CD8-positive, alpha-beta memory T cell (primary cell): ENCODE data around the gene FANCL. TPM values are rescaled to one million over a fixed set of nuclear protein-coding genes. Genes with fewer than 3 reads are reported as not detected.
"Not testable (repeated sequence)": the region's sequence is repeated elsewhere in the genome, so short reads cannot be mapped to it uniquely, and the experiment has no call there.

Experiments
- CTCF ChIA-PET: fragments of 350-600 bp; sonication (Branson Sonifier 250); formaldehyde crosslinking; loops from one replicate; lab custom pipeline; 2021; ENCODE audit warnings: antibody characterized with exemption; lab: Charles Lee
- POLR2A ChIA-PET: fragments of 350-600 bp; sonication (Branson Sonifier 250); formaldehyde crosslinking; loops from one replicate; lab custom pipeline; 2021; ENCODE audit warnings: antibody characterized with exemption; lab: Charles Lee
- DNase-seq, 5 donors: peaks; one replicate each; pipeline versions ENCODE4 v3.0.0 to v3.0.0-alpha.2; 2020 to 2022; ENCODE audit warnings: mixed read lengths in 1 of 5
- H3K27ac ChIP-seq: one replicate; pipeline ENCODE4 v1.7.0; 2013; ENCODE audit warnings: low read depth, mild to moderate bottlenecking, low read length, moderate library complexity
- H3K27me3 ChIP-seq: 2 replicates; pipeline ENCODE4 v1.7.0; 2013; ENCODE audit warnings: low read length, mild to moderate bottlenecking; ENCODE audit not compliant: insufficient read depth, poor library complexity, severe bottlenecking
- H3K36me3 ChIP-seq: 2 replicates; pipeline ENCODE4 v1.7.0; 2013; ENCODE audit warnings: mild to moderate bottlenecking, low read length, moderate library complexity; ENCODE audit not compliant: insufficient read depth
- H3K4me1 ChIP-seq: 2 replicates; pipeline ENCODE4 v1.7.0; 2013; ENCODE audit warnings: mild to moderate bottlenecking, low read length, moderate library complexity; ENCODE audit not compliant: insufficient read depth
- H3K4me3 ChIP-seq: 2 replicates; pipeline ENCODE4 v1.7.0; 2013; ENCODE audit warnings: mild to moderate bottlenecking, low read length
- H3K9me3 ChIP-seq: 2 replicates; pipeline ENCODE4 v1.7.0; 2013; ENCODE audit warnings: mild to moderate bottlenecking, low read length
- H3K27ac Mint-ChIP-seq, 8 donors: one replicate each; pipeline ENCODE4 v1.8.0; 2020 to 2021; ENCODE audit warnings: mixed read lengths in 8 of 8, mild to moderate bottlenecking in 6 of 8, inconsistent platforms in 3 of 8, moderate library complexity in 3 of 8
- H3K27me3 Mint-ChIP-seq, 2 donors: one replicate each; pipeline ENCODE4 v1.8.0; 2020 to 2021; ENCODE audit warnings: mixed read lengths in 2 of 2, mild to moderate bottlenecking in 1 of 2, moderate library complexity in 1 of 2
- H3K36me3 Mint-ChIP-seq, 3 donors: one replicate each; pipeline ENCODE4 v1.8.0; 2020 to 2021; ENCODE audit warnings: mixed read lengths in 3 of 3, inconsistent platforms in 1 of 3, mild to moderate bottlenecking in 1 of 3
- H3K4me1 Mint-ChIP-seq, 3 donors: one replicate each; pipeline ENCODE4 v1.8.0; 2020 to 2021; ENCODE audit warnings: mixed read lengths in 3 of 3, inconsistent platforms in 1 of 3, mild to moderate bottlenecking in 1 of 3
- H3K4me3 Mint-ChIP-seq, 7 donors: one replicate each; pipeline ENCODE4 v1.8.0; 2020 to 2021; ENCODE audit warnings: mixed read lengths in 7 of 7, mild to moderate bottlenecking in 6 of 7, moderate library complexity in 4 of 7, inconsistent platforms in 2 of 7
- H3K9me3 Mint-ChIP-seq, 5 donors: one replicate each; pipeline ENCODE4 v1.8.0; 2020 to 2022; ENCODE audit warnings: mixed read lengths in 5 of 5, mild to moderate bottlenecking in 3 of 5, moderate library complexity in 2 of 5, inconsistent platforms in 1 of 5
- polyA plus RNA-seq: library from polyadenylated mRNA; unstranded; fragments of 300-500 nt; fragmentation: Illumina TruSeq; gene quantifications from one replicate; pipeline ENCODE4 v1.2.3, GENCODE V29; 2021
- total RNA-seq, 2 experiments: library from RNA; stranded (reverse); gene quantifications; one replicate each; pipeline ENCODE4 v1.2.3, GENCODE V29; 2021

Gene FANCL
- total and polyA plus RNA-seq, 3 experiments from 2014 or later, result 8.3 to 25.1 (median 22.6) TPM

DNA sequence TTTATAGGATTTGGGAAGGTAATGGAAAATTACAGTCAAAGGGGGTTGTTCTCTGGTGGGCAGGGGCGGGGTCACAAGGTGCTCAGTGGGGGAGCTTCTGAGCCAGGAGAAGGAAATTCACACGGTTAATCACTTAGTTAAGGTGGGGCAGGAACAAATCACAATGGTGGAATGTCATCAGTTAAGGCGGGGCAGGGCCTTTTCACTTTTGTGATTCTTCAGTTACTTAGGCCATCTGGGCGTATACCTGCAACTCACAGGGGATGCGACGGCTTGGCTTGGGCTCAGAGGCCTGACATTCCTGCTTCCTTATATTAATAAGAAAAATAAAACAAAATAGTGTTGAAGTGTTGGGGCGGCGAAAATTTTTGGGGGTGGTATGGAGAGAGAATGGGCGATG lies 127.6 kb downstream of the FANCL start:
- H3K4me3 ChIP-seq, H3K4me1 Mint-ChIP-seq, H3K4me1 ChIP-seq, H3K27me3 ChIP-seq, H3K9me3 ChIP-seq, H3K36me3 ChIP-seq, CTCF ChIA-PET, H3K4me3 Mint-ChIP-seq, H3K27me3 Mint-ChIP-seq, POLR2A ChIA-PET, H3K27ac ChIP-seq, DNase-seq, H3K9me3 Mint-ChIP-seq: not testable (repeated sequence)
- H3K36me3 Mint-ChIP-seq, result peaks cover 5 to 15% (median 12%) of the 10 kb centered on the region in 3 donors
- peak overlapping the region in 2 of 8 donors; percentile 14 to 18 for H3K27ac Mint-ChIP-seq

GRCh38 chr2:58110765-58111164 lies 130.4 kb downstream of the FANCL start:
- Histone ChIP-seq H3K9me3 (no peaks in the 10 kb centered on the region), H3K4me1 (no peaks in the 10 kb centered on the region), H3K27ac (no peak overlapping the region), H3K27me3 (no peaks in the 10 kb centered on the region), H3K36me3 (no peaks in the 10 kb centered on the region), H3K4me3 (no peak overlapping the region)
- peaks cover 6 to 12% (median 12%) of the 10 kb centered on the region in 3 donors for H3K36me3 Mint-ChIP-seq
- H3K9me3 Mint-ChIP-seq, result no peaks in the 10 kb centered on the region
- H3K27ac Mint-ChIP-seq, result no peak overlapping the region
- CTCF ChIA-PET, result no interaction called here
- H3K4me3 Mint-ChIP-seq, result no peak overlapping the region
- POLR2A ChIA-PET, result no interaction called here
- H3K27me3 Mint-ChIP-seq, result peaks cover 0 to 2% of the 10 kb centered on the region in 2 donors
- DNase-seq, result no peak
- peaks cover 5 to 13% (median 6%) of the 10 kb centered on the region in 3 donors for H3K4me1 Mint-ChIP-seq

- POLR2A ChIA-PET, result no interaction called here
- Mint-ChIP-seq H3K27me3 (peaks cover 0 to 2% of the 10 kb centered on the region in 2 donors), H3K4me1 (peaks cover 5 to 13% (median 6%) of the 10 kb centered on the region in 3 donors), H3K9me3 (no peaks in the 10 kb centered on the region), H3K36me3 (peaks cover 8 to 14% (median 12%) of the 10 kb centered on the region in 3 donors), H3K27ac (peak overlapping the region in 1 of 8 donors; percentile 52), H3K4me3 (no peak overlapping the region)
- Histone ChIP-seq H3K9me3 (no peaks in the 10 kb centered on the region), H3K36me3 (no peaks in the 10 kb centered on the region), H3K4me3 (no peak overlapping the region), H3K27ac (no peak overlapping the region), H3K27me3 (no peaks in the 10 kb centered on the region), H3K4me1 (no peaks in the 10 kb centered on the region)
- CTCF ChIA-PET, result no interaction called here
- no peak for DNase-seq
These were observed 131.6 kb downstream of the FANCL start for GRCh38 chr2:58109481-58109880.

Other genes with a start within 250 kb of the FANCL start
- gene VRK2, start 194.5 kb downstream of the FANCL start, total RNA-seq, result 10 to 100 TPM; 27.6 to 30.4 TPM
- gene VRK2, start 194.5 kb downstream of the FANCL start, polyA plus RNA-seq, result 21.8 TPM